ENCODE results near the gene PDIK1L.
"Not testable (repeated sequence)": the region's sequence is repeated elsewhere in the genome, so short reads cannot be mapped to it uniquely, and the experiment has no call there.

Gene PDIK1L

GRCh38 chr1:26084844-26085243 lies 26.8 kb upstream of the PDIK1L start:
- no peak for DNase-seq (ENCODE audit: low spot score)
- no peak for TF ChIP-seq CTCF (IDR thresholded peaks at IDR 0.05; ENCODE audit: extremely low read depth, insufficient read depth, missing control alignments)
- in situ Hi-C loops (cut with MboI; ENCODE audit: low pct_unique_long_range_greater_than_20kb, low sequenced_read_pairs, unreplicated experiment): no loop called here

- in situ Hi-C loops (cut with MboI; ENCODE audit: low pct_unique_long_range_greater_than_20kb, low sequenced_read_pairs, unreplicated experiment): no loop called here
- DNase-seq (ENCODE audit: low spot score): no peak
- TF ChIP-seq CTCF (IDR thresholded peaks at IDR 0.05; ENCODE audit: extremely low read depth, insufficient read depth, missing control alignments): no peak
These were observed 22.5 kb upstream of the PDIK1L start for GRCh38 chr1:26089125-26089524.

GRCh38 chr1:26090893-26091292 lies 20.7 kb upstream of the PDIK1L start:
- in situ Hi-C loops (cut with MboI; ENCODE audit: low pct_unique_long_range_greater_than_20kb, low sequenced_read_pairs, unreplicated experiment): no loop called here
- no peak for DNase-seq (ENCODE audit: low spot score)
- TF ChIP-seq CTCF (IDR thresholded peaks at IDR 0.05; ENCODE audit: extremely low read depth, insufficient read depth, missing control alignments): no peak

- DNase-seq (ENCODE audit: low spot score): no peak
- in situ Hi-C loops (cut with MboI; ENCODE audit: low pct_unique_long_range_greater_than_20kb, low sequenced_read_pairs, unreplicated experiment): no loop called here
- TF ChIP-seq CTCF (IDR thresholded peaks at IDR 0.05; ENCODE audit: extremely low read depth, insufficient read depth, missing control alignments): no peak
These were observed 19.2 kb upstream of the PDIK1L start for GRCh38 chr1:26092422-26092821.

GRCh38 chr1:26093569-26093968 lies 18.1 kb upstream of the PDIK1L start:
- in situ Hi-C loops (cut with MboI; ENCODE audit: low pct_unique_long_range_greater_than_20kb, low sequenced_read_pairs, unreplicated experiment): not testable (repeated sequence)

GRCh38 chr1:26094076-26094669 lies 17.5 kb upstream of the PDIK1L start:
- in situ Hi-C loops (cut with MboI; ENCODE audit: low pct_unique_long_range_greater_than_20kb, low sequenced_read_pairs, unreplicated experiment): no loop called here
- DNase-seq (ENCODE audit: low spot score): no peak
- TF ChIP-seq CTCF (IDR thresholded peaks at IDR 0.05; ENCODE audit: extremely low read depth, insufficient read depth, missing control alignments): no peak

More at GRCh38 chr1:26093569-26093968, 18.1 kb upstream of the PDIK1L start:
- DNase-seq (ENCODE audit: low spot score): not testable (repeated sequence)

- no peak for DNase-seq (ENCODE audit: low spot score)
- in situ Hi-C loops (cut with MboI; ENCODE audit: low pct_unique_long_range_greater_than_20kb, low sequenced_read_pairs, unreplicated experiment): no loop called here
These were observed 16.8 kb upstream of the PDIK1L start for GRCh38 chr1:26094677-26095383.

More at GRCh38 chr1:26094677-26095383, 16.8 kb upstream of the PDIK1L start:
- TF ChIP-seq CTCF (IDR thresholded peaks at IDR 0.05; ENCODE audit: extremely low read depth, insufficient read depth, missing control alignments): no peak
